T-helper 22 cell (primary cell): ENCODE measurements around the gene SPATS2.

Experiments
- DNase-seq: peaks from one replicate; pipeline ENCODE4 v3.0.0-alpha.2; 2020; ENCODE audit warnings: low read depth

The SPATS2 gene

GRCh38 chr12:49541140-49541861, 174.0 kb downstream of the SPATS2 start:
- DNase-seq, result no peak

DNA sequence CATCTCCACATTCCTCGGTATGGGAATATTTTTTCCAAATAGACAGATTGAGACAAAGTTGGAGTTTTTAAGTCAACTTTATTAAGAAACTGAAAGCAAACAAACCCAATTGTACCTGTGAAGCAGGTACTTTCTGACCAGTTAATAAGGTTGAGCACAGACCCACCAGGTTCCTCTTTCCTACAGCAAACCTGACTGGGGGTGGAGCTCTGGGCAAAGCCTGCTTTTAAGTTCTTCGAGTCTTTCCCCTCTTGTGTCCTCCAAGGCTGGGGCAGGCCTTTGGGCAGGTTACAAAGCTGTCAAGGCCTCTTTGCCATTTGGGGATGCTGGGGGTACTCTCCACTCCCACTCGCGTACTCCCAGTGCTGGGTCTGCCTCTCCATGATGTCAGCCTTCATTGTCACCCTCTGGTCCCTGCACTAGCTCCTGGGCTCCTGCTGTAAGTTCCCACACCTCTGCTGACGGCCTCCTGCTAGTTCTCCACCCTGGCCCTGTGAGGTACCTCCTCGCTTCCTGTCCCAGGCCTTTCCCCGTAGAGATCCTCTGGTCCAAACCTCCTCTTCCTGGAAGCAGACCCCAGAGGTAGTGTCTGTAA, 174.7 kb downstream of the SPATS2 start:
- DNase-seq, result no peak

GRCh38 chr12:49542592-49543160, 175.4 kb downstream of the SPATS2 start:
- no peak for DNase-seq

- DNase-seq, result no peak
These were observed 176.1 kb downstream of the SPATS2 start for GRCh38 chr12:49543221-49543913.

GRCh38 chr12:49543914-49544815, 176.9 kb downstream of the SPATS2 start:
- DNase-seq, result no peak

DNA sequence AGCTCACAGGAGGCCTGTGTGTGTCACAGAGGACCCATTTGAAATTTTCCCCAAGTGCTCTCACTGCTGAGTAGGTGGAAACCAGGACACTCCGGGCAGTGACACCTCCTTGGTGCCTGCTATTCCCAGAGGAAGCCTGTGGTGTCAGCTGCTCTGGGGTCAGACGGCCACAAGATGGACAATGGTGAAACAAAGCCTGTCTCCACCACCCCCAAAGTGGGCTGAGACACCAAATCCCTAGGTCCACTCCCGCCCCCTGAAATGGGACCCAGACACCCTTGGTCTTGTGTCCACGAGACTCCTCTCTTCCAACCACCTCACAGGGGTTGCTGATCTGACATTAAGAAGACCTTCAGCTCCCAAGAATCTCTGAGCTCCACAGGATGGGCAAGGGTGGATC, 178.6 kb downstream of the SPATS2 start:
- no peak for DNase-seq

DNA sequence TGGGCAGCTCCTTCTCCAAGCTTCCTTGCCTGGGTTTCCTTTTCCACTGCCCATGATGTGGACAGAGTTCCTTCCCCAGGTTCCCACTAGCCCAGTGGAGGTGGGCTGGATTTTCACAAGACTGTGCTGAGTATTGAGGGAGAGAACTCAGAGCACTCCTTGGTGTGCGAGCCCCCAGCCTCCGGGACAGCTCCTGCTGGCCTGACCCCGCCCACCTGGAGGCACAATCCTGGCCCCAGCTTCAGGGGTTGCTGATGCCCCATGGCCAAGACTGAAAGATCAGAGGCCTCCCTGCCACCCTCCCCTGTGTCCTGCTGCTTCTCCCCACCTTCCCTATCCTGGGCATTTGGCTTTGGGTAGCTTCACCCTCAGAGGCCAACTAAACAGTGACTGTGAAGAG, 179.2 kb downstream of the SPATS2 start:
- no peak for DNase-seq

DNA sequence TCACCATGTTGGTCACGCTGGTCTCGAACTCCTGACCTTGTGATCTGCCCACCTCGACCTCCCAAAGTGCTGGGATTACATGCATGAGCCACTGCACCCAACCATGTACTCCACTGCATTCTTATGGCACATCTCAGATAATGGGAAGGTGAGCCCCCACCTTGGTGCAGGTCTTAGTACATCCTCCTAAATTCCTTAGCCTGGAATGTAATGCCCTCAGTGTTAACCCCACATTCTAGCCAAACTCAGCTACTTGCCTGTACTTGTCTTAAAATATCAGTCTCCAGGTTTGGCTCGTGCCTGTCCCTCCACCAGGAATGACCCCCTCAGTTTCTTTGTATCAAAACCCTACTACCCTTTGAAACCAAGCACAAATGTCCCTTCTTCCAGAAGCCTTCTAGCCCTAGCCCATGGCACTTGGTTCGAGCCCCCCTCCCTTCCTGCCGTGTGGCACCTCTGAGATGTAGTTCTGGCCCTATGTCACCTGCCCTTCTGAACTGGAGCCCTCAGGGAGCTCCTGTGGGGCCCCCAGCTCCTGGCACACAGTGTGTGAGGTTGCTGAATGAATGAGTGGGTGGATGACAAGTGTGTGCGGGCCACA, 179.9 kb downstream of the SPATS2 start:
- no peak for DNase-seq

DNA sequence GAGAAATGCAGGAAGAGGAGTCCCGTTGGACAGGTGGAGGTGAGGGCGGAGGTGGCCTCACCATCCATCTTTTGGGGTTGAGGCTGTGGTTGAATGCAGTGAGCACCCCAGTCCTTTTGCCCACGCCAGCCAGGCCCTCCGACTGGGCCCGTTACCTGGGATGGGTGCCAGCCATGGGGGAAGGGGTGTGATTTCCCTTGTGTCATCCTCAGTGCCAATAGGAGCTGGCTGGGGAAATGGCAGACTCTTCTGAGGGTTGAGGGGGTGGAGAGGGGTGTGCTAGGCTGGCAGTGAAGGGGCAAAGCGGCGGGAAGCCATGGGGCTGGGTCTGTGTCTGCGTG, 181.2 kb downstream of the SPATS2 start:
- no peak for DNase-seq

GRCh38 chr12:49548822-49549648, 181.8 kb downstream of the SPATS2 start:
- no peak for DNase-seq

DNA sequence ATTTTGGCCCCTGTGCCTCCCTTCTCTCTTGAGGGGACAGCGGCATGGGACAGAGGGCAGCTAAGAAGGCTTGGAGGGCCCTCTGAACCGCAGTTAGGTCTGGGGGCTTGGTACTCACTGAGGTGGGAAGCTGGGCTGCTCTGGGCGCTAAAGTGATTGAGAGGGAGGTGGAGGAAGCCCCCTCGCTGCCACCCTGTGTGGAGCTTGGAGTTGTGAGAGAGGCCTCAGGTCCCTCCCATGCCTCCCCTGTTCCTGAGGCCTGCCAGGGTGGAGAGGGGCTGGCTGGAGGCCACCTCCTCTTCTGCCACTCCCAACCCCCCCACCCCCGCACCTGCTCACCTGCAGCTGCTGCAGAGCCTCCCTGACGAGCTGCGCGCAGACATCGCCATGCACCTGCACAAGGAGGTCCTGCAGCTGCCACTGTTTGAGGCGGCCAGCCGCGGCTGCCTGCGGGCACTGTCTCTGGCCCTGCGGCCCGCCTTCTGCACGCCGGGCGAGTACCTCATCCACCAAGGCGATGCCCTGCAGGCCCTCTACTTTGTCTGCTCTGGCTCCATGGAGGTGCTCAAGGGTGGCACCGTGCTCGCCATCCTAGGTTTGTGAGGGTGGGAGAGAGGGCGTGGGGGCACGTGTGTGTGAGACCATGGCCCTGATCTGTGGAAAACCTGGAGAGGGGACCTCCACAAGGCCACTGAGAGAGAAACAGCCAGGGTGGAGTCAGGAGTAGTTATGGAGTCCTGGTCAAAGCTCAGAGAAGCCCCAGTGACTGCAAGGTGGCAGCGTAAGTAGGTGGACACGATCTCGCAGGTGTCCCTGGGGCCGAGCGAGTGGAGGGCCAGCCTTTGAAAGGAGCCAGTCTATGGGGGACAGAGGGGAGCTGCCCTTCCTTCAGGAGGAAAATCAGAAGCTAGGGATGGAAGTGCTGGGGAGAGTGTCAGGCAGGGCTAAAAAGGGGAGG, 182.8 kb downstream of the SPATS2 start:
- DNase-seq, result no peak

GRCh38 chr12:49550693-49551252, 183.5 kb downstream of the SPATS2 start:
- no peak for DNase-seq

- DNase-seq, result no peak
These were observed 184.8 kb downstream of the SPATS2 start for GRCh38 chr12:49552014-49552413.

GRCh38 chr12:49552425-49552824, 185.2 kb downstream of the SPATS2 start:
- no peak for DNase-seq

DNA sequence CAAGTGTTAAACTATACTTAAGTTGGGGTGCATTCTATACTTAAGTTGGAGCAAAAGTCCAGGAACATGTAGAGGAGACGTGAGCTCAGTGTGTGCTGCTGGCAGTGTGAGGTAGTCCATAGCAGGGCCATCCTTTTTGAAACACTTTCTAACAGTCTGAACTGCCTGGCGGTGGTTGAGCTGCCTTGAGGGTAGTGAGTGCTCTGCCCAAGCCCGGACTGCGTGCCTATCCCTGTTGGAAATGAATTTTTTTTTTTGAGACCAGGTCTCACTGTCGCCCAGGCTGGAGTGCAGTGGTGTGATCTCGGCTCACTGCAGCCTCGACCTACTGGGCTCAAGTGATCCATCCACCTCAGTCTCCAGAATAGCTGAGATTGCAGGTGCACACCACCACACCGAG, 185.6 kb downstream of the SPATS2 start:
- no peak for DNase-seq

DNA sequence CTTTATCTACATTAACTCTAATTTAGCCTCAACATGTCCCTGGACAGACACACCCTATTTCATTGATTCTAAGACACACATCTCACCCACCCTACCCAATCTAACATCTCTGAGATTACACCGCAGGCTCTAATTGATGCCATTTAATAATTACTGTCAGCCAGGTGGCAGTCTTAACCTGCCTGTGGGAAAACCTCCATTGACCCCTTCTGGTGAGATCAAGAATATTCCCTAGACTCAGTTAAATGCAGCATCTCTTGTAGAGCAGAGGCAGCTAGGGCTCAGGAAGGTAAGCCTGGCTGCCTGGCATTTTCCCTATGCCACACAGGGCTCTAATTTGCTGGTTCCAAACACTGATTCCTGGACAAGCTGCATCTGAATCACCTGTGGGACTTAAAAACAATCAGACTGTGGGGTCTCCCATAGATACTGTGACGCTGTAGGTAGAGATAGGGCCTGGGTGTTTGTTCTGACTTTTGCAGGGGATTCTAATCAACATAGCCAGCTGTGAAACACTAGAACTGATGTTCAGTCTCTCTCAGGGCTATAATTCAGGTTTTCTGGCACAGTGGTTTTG, 186.3 kb downstream of the SPATS2 start:
- DNase-seq, result no peak

- DNase-seq, result no peak
These were observed 187.0 kb downstream of the SPATS2 start for GRCh38 chr12:49554266-49554665.

- no peak for DNase-seq
These were observed 188.5 kb downstream of the SPATS2 start for GRCh38 chr12:49555631-49556390.
